BJ (cell line): Measurements from ENCODE around the gene ZNF438. TPM values are rescaled to one million over a fixed set of nuclear protein-coding genes. Genes with fewer than 3 reads are reported as not detected.

Experiments
- CTCF ChIA-PET: fragments of 350-600 bp; formaldehyde crosslinking; extraction: SDS; loops from one replicate; lab custom pipeline; 2021; ENCODE audit warnings: antibody characterized with exemption, inconsistent platforms; lab: Yijun Ruan, JAX
- POLR2A ChIA-PET: fragments of 300-600 bp; sonication (Branson Sonifier 250); formaldehyde crosslinking; extraction: SDS; loops from one replicate; lab custom pipeline; 2021; ENCODE audit warnings: antibody characterized with exemption; lab: Charles Lee
- DNase-seq: peaks from one replicate; pipeline ENCODE4 v3.0.0-alpha.2; 2011; ENCODE audit warnings: low read depth
- H3K27me3 ChIP-seq: 2 replicates; pipeline ENCODE4 v1.6.0; 2011; ENCODE audit warnings: low read length; ENCODE audit not compliant: control insufficient read depth, insufficient read depth
- H3K36me3 ChIP-seq: 2 replicates; pipeline ENCODE4 v1.5.1; 2011; ENCODE audit warnings: low read length; ENCODE audit not compliant: control insufficient read depth, insufficient read depth
- H3K4me3 ChIP-seq: 2 replicates; pipeline ENCODE4 v1.5.1; 2011; ENCODE audit warnings: low read depth, mild to moderate bottlenecking, control low read depth, low read length
- CTCF ChIP-seq: IDR thresholded peaks from 2 replicates; pipeline ENCODE4 v1.5.1; 2011; ENCODE audit warnings: low read depth, mild to moderate bottlenecking, control low read depth, inconsistent platforms, low read length, moderate library complexity; ENCODE audit not compliant: insufficient read depth
- polyA plus RNA-seq: library from polyadenylated mRNA; depleted of rRNA; stranded (reverse); fragments of >200 nt; gene quantifications from 2 replicates; pipeline ENCODE4 v1.2.3, GENCODE V29; 2011

Gene ZNF438
- polyA plus RNA-seq, 1 experiment = 3.7 TPM

- Histone ChIP-seq H3K27me3 (no peaks in the 10 kb centered on the region), H3K36me3 (no peaks in the 10 kb centered on the region), H3K4me3 (no peak overlapping the region)
- ChIA-PET POLR2A (no interaction called here), CTCF (interaction anchor here (1.2 to 1.6 kb wide), 4 partner anchors 11 to 18 kb away, joined by 3 to 4 read pairs (median 4); no protein-coding TSS in a partner anchor)
- TF ChIP-seq CTCF = no peak
- DNase-seq = no peak
Observed at GRCh38 chr10:30833628-30833970, 198.1 kb downstream of the ZNF438 start.

GRCh38 chr10:30832749-30833627, 198.7 kb downstream of the ZNF438 start:
- H3K27me3 ChIP-seq = no peaks in the 10 kb centered on the region
- no peak overlapping the region for H3K4me3 ChIP-seq
- no peak for DNase-seq
- TF ChIP-seq CTCF = no peak
- ChIA-PET CTCF (interaction anchor here (1.2 to 1.6 kb wide), 4 partner anchors 11 to 18 kb away, joined by 3 to 4 read pairs (median 4); no protein-coding TSS in a partner anchor), POLR2A (no interaction called here)
- H3K36me3 ChIP-seq = no peaks in the 10 kb centered on the region

GRCh38 chr10:30832001-30832748, 199.5 kb downstream of the ZNF438 start:
- DNase-seq = no peak
- H3K4me3 ChIP-seq = no peak overlapping the region
- ChIA-PET CTCF (interaction anchor here (1.5 to 1.6 kb wide), 2 partner anchors 11 to 12 kb away, joined by 3 to 4 read pairs; no protein-coding TSS in a partner anchor), POLR2A (interaction anchor here (0.6 kb wide), 1 partner anchor 694 kb away, joined by 3 read pairs; no protein-coding TSS in a partner anchor)
- no peak for TF ChIP-seq CTCF
- H3K36me3 ChIP-seq = no peaks in the 10 kb centered on the region
- no peaks in the 10 kb centered on the region for H3K27me3 ChIP-seq

- ChIA-PET CTCF (interaction anchor here (0.6 to 1.5 kb wide), 2 partner anchors 11 to 48 kb away, joined by 3 read pairs; no protein-coding TSS in a partner anchor), POLR2A (interaction anchor here (0.6 kb wide), 1 partner anchor 695 kb away, joined by 3 read pairs; no protein-coding TSS in a partner anchor)
- no peak overlapping the region for H3K4me3 ChIP-seq
- no peak for DNase-seq
- H3K27me3 ChIP-seq = no peaks in the 10 kb centered on the region
- no peaks in the 10 kb centered on the region for H3K36me3 ChIP-seq
- TF ChIP-seq CTCF = no peak
Observed at GRCh38 chr10:30831426-30831825, 200.2 kb downstream of the ZNF438 start.
